Endothelial cell (in vitro differentiated cells): Measurements from ENCODE around the gene SIL1. TPM values are rescaled to one million over a fixed set of nuclear protein-coding genes. Genes with fewer than 3 reads are reported as not detected.

Experiments used
- DNase-seq: peaks from one replicate; pipeline ENCODE4 v3.0.0; 2021; ENCODE audit warnings: low spot score
- H3K27ac Mint-ChIP-seq: one replicate; pipeline ENCODE4 v1.8.0; 2021; ENCODE audit warnings: mixed read lengths, inconsistent platforms; ENCODE audit not compliant: unreplicated experiment
- H3K27me3 Mint-ChIP-seq: one replicate; pipeline ENCODE4 v1.8.0; 2021; ENCODE audit warnings: mild to moderate bottlenecking, moderate library complexity, mixed read lengths, inconsistent platforms; ENCODE audit not compliant: unreplicated experiment
- H3K36me3 Mint-ChIP-seq: one replicate; pipeline ENCODE4 v1.8.0; 2021; ENCODE audit warnings: mild to moderate bottlenecking, low read depth, mixed read lengths, inconsistent platforms; ENCODE audit not compliant: unreplicated experiment
- H3K4me1 Mint-ChIP-seq: one replicate; pipeline ENCODE4 v1.8.0; 2021; ENCODE audit warnings: mild to moderate bottlenecking, mixed read lengths, inconsistent platforms; ENCODE audit not compliant: unreplicated experiment
- H3K4me3 Mint-ChIP-seq: one replicate; pipeline ENCODE4 v1.8.0; 2021; ENCODE audit warnings: mild to moderate bottlenecking, mixed read lengths, inconsistent platforms; ENCODE audit not compliant: unreplicated experiment
- H3K9me3 Mint-ChIP-seq: one replicate; pipeline ENCODE4 v1.8.0; 2021; ENCODE audit warnings: mixed read lengths, inconsistent platforms; ENCODE audit not compliant: unreplicated experiment
- total RNA-seq: library from RNA; stranded (reverse); fragmentation: NEBNext Ultra II Directional; extraction: Animal tissue kit (Norgen Biotek cat#: 25700); gene quantifications from one replicate; pipeline ENCODE4 v1.2.1, GENCODE V29; 2021; ENCODE audit not compliant: unreplicated experiment
- TF ChIP-seq, protein P1 (sequence below): fragments of 200-600 bp; sonication (generic); IDR thresholded peaks from one replicate; pipeline ENCODE4 v1.5.0; 2021; ENCODE audit warnings: antibody characterized with exemption; ENCODE audit not compliant: unreplicated experiment

Gene SIL1
- total RNA-seq, 1 donor from 2014 or later = 35.6 TPM

DNA sequence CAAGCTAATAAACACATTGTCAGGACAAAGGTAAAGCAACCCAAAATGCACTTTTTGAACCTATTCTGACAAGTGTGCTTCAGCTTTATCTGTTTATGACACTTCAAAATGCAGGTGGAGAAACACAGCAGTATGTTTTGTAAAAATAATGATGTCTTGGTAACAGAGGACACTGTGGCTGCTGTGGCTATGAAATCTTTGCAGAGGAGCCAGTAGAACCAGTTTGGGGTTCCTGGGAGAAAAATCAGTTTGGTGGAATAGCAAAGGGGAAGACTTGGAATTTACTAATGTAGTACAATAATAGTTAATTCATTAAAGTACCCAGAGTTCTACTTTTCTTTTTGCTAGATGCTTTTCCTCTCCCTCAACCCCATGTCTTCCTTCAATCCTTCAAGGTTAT is 40.6 kb downstream of the SIL1 start:
- H3K4me1 Mint-ChIP-seq = peaks cover 22% of the 10 kb centered on the region
- no peaks in the 10 kb centered on the region for H3K9me3 Mint-ChIP-seq
- no peak overlapping the region for H3K27ac Mint-ChIP-seq
- no peak overlapping the region for H3K4me3 Mint-ChIP-seq
- peaks cover 9% of the 10 kb centered on the region for H3K27me3 Mint-ChIP-seq
- no peak for DNase-seq
- peaks cover 6% of the 10 kb centered on the region for H3K36me3 Mint-ChIP-seq
- TF ChIP-seq, protein P1, sequence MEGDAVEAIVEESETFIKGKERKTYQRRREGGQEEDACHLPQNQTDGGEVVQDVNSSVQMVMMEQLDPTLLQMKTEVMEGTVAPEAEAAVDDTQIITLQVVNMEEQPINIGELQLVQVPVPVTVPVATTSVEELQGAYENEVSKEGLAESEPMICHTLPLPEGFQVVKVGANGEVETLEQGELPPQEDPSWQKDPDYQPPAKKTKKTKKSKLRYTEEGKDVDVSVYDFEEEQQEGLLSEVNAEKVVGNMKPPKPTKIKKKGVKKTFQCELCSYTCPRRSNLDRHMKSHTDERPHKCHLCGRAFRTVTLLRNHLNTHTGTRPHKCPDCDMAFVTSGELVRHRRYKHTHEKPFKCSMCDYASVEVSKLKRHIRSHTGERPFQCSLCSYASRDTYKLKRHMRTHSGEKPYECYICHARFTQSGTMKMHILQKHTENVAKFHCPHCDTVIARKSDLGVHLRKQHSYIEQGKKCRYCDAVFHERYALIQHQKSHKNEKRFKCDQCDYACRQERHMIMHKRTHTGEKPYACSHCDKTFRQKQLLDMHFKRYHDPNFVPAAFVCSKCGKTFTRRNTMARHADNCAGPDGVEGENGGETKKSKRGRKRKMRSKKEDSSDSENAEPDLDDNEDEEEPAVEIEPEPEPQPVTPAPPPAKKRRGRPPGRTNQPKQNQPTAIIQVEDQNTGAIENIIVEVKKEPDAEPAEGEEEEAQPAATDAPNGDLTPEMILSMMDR = no peak

DNA sequence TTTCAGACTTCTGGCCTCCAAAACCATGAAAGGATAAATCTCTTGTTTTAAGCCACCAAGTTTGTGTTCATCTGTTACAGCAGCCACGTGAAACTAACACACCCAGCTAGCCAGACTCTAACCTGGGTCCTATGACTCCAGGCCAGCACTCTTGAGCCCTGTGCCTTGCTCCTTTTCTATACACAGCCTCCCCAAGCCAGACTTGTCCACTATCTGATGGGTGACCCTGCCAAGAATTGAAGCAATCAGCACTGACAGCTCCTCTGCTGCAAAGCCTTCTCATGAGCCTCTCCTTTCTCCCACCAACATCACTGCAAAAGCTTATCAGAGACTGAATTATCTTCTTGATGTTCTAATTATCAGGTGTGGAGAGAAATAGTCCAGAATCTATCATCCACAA is 41.4 kb downstream of the SIL1 start:
- Mint-ChIP-seq H3K27ac (no peak overlapping the region), H3K36me3 (peaks cover 6% of the 10 kb centered on the region), H3K27me3 (peaks cover 9% of the 10 kb centered on the region), H3K4me1 (peaks cover 17% of the 10 kb centered on the region), H3K9me3 (no peaks in the 10 kb centered on the region), H3K4me3 (no peak overlapping the region)
- TF ChIP-seq, protein P1 = no peak
- DNase-seq = no peak

DNA sequence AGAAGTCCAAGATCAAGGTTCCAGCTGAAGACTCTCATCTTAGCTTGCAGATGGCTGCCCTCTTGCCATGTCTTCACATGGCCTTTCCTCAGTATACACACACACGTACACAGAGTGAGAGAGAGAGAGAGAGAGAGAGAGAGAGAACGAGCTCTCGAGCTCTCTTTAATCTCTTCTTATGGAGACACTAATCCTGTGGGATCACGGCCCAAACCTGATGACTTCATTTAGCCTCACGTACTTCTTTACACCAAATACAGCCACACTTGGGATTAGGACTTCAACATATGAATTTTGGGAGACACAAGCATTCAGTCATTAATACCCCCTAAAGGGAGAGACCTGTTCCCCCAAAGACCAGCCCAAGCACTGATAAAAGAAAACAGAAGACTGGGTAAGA is 42.8 kb downstream of the SIL1 start:
- H3K36me3 Mint-ChIP-seq = peaks cover 6% of the 10 kb centered on the region
- H3K27ac Mint-ChIP-seq = no peak overlapping the region
- peaks cover 18% of the 10 kb centered on the region for H3K4me1 Mint-ChIP-seq
- no peak overlapping the region for H3K4me3 Mint-ChIP-seq
- H3K27me3 Mint-ChIP-seq = peaks cover 9% of the 10 kb centered on the region
- DNase-seq = no peak
- TF ChIP-seq, protein P1 = no peak
- no peaks in the 10 kb centered on the region for H3K9me3 Mint-ChIP-seq

DNA sequence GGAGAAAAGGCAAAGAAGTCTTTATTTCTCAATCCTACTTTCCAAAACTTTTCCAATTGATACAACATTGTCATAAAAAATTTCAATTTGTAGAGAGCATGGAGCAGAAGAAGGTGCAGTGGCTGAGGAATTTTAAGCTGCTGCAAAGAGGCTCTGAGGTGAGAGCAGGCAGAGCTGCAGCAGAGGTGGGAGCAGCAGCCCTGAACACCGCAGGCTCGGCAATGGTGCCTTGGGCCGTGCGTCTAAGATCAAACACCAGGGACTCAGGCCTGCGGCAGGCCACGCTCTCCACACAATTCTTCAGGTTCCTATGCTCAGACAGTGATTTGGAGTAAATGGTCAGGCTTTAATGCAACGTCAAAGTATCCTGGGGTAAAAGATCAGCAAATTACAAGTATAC is 46.3 kb downstream of the SIL1 start:
- H3K4me3 Mint-ChIP-seq = no peak overlapping the region
- TF ChIP-seq, protein P1 = no peak
- H3K36me3 Mint-ChIP-seq = no peaks in the 10 kb centered on the region
- peaks cover 9% of the 10 kb centered on the region for H3K27me3 Mint-ChIP-seq
- H3K9me3 Mint-ChIP-seq = no peaks in the 10 kb centered on the region
- peaks cover 34% of the 10 kb centered on the region for H3K4me1 Mint-ChIP-seq
- no peak for DNase-seq
- no peak overlapping the region for H3K27ac Mint-ChIP-seq

DNA sequence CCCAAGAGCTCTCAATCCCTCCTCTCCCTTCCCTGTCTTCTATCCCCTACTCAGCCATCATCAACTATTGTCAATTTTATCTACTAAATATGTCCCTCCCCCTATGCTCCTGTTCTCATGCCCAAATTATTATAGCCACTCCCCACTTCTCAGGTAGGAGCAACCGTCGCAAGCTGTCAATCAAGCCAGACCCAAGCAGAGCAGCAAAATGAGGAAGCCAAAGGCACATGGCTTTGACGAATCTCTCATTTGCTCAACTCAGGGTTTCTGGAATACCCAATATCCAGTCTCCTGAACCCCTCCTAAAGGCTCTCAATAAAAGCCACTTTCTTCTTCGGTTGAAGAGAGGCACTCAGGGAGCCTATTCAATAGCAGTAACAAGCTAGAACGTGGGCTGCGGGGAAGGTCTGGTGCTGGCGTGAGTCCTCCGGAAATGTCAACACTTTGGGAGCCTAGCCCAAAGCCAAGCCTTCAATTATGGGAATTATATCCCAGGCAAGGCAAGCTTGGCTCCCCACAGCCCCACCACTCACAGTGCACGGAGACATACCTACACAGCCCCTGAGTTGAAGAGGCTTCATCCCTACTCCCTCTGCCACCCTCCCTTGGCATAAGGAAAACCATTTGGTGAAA is 47.7 kb downstream of the SIL1 start:
- Mint-ChIP-seq H3K27ac (no peak overlapping the region), H3K36me3 (no peaks in the 10 kb centered on the region), H3K4me1 (peaks cover 35% of the 10 kb centered on the region), H3K9me3 (no peaks in the 10 kb centered on the region), H3K4me3 (no peak overlapping the region), H3K27me3 (peaks cover 9% of the 10 kb centered on the region)
- TF ChIP-seq, protein P1 = no peak
- no peak for DNase-seq
